Hepatic stellate cell (primary cell): Measurements from ENCODE around the gene EFCAB5.
"Not testable (repeated sequence)": the region's sequence is repeated elsewhere in the genome, so short reads cannot be mapped to it uniquely, and the experiment has no call there.

Experiments
- DNase-seq: peaks from one replicate; pipeline ENCODE4 v3.0.0; 2011; ENCODE audit warnings: low spot score

Gene EFCAB5

DNA sequence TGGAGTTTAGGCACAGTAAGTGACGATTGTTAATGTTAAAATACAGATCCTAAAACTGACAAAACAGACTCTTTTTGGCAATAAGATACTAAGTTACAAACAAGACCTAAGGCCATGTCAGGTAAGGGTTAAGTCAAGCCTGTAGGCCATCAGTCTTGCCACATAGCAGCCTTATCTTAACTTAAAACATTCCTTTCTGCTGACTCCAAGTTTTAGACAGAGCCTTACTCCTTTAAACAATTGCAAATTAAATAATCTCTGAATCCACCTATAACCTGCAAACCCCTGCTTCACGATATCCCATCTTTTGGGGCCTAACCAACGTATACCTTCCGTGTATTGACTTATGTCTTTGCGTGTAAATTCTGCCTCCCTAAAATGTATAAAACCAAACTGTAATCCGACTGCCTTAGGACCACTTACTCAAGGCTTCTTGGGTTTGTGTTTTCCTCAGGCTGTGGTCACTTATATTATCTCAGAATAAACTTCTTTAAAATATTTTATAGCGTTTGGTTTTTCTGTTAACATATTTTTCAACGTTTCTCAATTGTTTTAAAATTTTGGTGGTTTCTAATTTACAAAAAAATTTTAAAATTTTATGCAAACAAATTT, 64.4 kb downstream of the EFCAB5 start:
- peak; percentile 8 for DNase-seq

DNA sequence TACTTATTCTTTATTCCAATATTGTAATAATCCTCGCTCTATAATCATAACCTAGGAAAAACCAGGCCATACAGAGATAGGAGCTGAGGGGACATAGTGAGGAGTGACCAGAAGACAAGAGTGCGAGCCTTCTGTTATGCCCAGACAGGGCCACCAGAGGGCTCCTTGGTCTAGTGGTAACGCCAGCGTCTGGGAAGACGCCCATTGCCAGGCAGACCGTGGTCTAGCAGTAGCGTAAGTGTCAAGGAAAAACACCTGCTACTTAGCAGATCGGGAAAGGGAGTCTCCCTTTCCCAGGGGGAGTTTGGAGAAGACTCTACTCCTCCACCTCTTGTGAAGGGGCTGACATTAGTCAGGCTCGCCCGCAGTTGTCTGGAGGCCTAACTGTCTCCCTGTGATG, 70.5 kb downstream of the EFCAB5 start:
- not testable (repeated sequence) for DNase-seq

DNA sequence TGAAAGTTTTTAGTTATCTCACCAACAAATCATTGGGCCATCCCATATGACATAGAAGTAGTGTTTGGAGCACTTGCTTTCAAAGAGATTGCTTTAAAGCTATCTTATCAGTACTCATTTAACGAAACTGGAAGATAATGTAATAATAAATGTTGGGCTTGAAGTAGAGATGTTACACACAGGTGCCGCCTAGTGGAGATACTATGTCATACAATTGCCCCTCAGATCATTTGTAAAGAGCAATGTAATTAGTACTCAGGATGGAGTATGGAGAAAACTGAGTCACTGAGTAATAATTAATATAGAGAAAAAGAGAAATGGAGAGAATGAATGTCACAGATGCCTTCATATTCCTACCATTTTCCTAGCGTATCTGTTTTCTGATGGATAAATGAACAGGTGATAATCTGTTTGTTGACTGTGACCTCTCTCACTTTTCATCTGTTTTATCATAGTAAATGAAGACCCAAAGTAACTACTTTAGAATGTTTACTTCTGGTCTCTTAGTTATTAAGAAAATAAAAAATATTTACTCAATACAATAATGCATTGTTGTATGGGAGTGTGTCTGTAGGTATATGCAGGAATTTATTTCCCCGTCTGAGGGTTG, 80.4 kb downstream of the EFCAB5 start:
- peak; percentile 11 for DNase-seq

DNA sequence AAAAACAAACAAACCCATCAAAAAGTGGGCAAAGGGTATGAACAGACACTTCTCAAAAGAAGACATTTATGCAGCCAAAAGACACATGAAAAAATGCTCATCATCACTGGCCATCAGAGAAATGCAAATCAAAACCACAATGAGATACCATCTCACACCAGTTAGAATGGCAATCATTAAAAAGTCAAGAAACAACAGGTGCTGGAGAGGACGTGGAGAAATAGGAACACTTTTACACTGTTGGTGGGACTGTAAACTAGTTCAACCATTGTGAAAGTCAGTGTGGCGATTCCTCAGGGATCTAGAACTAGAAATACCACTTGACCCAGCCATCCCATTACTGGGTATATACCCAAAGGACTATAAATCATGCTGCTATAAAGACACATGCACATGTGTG, 83.9 kb downstream of the EFCAB5 start:
- not testable (repeated sequence) for DNase-seq

DNA sequence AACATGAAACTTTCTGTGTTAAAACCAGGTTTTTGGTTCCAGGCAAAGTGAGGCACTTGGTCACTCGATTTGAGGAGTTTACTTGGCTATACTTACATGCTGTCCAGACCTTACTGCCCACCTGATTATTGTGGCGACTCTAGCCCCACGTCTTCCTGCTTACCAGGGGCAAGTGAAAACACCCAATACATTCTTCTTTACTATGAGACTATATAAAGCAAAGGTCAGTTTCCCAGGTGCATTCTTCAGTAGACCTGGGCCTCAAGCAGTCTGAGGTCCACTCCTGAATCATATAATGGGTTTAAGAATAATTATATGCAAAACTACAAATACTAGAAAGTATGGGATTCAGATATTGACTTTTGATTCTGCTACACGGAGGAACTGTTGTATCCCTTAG, 86.2 kb downstream of the EFCAB5 start:
- no peak for DNase-seq

DNA sequence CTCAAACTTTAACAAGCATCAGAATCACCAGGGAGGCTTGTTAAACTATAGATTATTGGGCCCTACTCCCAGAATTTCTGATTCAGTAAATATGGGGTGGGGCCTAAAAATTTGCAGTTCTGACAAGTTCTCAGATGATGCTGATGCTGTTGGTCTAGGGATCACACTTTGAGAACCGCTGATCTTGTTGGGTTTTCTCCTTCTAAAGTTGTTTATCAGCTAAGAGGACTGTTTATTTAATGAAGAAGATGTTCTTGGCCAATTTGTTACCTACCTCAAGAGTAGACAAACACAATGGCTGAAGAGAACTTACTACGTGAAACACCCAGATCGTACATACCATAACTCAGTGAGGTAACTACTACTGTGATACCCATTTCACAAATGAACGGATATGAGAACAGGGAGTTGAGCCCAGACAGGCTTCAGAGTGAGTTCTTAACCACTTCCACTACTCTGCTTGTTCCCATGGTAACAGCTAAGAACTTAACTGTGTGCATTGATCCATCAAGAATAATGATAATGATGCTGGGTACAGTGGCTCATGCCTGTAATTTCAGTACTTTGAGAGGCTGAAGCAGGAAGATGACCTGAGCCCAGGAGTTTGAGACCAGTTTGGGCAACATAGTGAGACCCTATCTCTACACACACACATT, 89.9 kb downstream of the EFCAB5 start:
- DNase-seq = no peak

DNA sequence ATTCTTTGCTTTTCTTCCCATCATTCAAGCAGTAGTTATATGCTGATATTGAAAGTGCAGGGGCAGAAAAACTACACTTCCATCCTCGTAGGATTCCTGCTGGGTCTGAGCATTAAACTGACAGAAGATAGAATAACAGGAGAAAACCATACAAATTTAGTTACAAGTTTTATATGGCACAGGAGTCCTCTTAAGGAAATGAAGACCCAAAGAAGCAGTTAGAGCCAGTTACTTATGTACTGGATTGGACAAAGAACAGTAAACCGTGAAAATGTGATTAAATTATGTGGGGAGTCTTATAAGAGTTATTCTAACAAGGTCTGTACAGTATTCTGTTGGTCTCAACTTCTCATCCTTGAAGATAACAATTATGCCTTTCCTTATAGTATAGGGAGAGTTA, 93.9 kb downstream of the EFCAB5 start:
- no peak for DNase-seq

DNA sequence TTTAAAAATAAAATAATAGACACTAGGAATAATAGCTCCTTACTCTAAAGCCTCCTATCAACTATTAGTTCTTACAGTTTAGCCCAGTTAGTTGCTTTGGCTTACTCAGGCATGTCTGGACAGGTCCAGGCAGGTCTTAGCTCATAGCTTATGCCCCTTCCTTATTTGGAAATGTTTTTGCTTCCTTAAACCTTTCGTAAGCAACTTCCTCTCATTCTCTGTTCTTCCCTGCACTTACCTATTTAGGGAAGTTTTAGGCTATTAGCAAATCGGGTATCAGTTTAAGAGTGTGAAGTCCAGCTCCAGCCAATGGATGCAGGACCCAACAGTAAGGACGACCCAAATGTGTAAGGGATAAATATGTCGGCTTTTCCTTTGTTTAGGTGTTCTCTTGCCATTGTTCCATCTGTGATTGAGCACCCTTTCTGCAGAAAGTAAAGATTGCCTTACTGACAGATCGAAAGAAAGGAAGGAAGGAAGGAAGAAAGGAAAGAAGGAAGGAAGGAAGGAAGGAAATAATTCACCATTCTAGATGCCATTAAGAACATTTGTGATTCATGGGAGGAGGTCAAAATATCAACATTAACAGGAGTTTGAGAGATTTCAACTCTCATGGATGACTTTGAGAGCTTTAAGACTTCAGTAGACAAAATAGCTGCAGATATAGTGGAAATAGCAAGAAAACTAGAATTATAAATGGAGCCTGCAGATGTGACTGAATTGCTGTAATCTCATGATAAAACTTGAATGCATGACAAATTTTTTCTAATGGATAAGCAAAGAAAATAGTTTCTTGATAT, 99.5 kb downstream of the EFCAB5 start:
- not testable (repeated sequence) for DNase-seq

DNA sequence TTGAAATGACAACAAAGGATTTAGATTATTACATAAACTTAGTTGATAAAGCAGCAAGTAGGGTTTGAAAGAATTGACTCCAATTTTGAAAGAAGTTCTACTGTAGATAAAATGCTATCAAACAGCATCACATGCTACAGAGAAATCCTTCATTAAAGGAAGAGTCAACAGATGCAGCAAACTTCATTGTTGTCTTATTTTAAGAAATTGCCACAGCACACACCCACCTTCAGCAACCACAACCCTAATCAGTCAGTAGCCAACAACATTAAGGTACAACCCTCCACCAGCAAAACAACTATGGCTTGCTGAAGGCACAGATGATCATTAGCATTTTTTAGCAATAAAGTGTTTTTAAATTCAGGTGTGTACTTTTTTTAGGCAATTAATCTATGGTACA, 100.1 kb downstream of the EFCAB5 start:
- no peak for DNase-seq

DNA sequence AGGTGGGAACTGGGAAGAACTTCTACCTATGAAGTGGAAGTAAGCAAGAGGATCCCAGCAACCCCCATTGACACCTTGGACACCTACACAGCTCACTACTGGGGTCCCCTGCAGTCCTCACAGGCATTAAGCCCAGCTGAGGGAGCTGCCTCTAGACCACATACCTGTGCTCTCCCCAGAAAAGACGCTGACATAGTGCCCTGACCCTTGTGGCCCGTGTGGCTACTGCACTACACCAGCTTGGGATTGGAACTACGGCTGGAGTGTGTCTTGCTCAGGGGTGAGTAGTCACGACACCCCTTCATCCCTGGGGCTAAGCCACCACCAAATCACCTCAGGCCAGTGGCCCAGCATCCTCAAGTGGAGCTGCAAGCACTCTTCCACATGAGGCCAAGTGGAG, 120.9 kb downstream of the EFCAB5 start:
- no peak for DNase-seq

DNA sequence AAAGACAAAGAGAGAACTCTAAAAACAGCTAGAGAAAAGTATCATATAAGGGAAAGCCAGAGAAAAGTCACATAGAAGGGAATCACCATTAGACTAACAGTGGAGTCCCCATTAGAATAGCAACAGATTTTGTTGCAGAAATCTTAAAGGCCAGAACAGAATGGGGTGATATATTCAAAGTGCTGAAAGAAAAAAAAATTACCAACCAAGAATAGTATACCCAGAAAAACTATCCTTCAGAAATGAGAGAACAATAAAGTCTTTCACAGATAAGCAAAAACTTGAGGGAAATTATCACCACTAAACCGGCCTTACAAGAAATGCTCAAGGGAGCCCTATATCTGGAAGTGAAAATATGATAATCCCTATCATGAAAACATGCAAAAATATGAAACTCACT, 123.3 kb downstream of the EFCAB5 start:
- no peak for DNase-seq

DNA sequence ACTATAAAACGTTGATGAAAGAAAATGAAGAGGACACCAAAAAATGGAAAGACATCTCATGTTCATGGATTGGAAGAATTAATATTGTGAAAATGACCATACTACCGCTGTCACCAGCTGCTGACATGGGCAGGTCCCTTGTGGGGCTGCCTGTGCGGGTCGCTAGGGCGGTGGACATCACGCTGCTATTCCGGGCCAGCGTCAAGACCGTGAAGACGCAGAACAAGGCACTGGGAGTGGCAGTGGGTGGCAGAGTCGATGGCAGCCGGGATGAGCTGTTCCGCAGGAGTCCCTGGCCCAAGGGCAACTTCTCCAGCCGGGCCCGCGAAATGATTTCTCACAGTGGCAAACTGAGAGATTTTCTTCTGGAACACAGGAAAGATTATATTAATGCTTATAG, 127.0 kb downstream of the EFCAB5 start:
- DNase-seq = no peak

DNA sequence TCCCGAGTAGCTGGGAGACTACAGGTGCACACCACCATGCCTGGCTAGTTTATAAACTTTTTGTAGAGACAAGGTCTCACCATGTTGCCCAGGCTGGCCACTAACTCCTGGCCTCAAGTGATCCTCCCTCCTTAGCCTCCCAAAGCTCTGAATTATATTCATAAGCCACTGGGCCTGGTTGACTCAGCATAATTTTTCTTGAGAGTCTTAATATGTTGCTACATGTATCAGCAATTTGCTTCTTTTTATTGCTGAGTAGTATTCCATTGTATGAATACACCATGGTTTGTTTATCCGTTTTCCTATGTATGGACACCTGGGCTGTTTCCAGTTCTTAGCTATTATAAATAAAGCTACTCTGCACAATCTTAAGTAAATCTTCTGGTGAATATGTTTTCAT, 132.8 kb downstream of the EFCAB5 start:
- DNase-seq = no peak

DNA sequence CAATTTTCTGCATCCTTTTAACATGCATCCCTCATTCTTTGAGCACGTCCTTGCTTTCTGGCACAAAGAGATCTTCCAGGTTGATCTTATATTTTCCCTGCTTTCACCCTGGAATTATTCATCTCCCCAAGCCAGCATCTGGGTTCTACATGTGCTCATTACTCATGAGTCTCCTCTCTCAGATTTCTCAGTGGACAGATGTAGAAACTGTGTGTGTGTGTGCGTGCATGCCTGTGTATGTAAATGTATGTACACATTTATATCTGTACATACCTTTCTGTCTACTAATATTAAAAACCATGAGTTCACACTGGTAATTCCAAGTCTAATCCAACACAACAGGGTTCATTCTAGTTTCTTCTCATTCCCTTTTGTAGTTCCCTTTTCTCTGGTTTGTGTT, 133.3 kb downstream of the EFCAB5 start:
- DNase-seq = no peak

DNA sequence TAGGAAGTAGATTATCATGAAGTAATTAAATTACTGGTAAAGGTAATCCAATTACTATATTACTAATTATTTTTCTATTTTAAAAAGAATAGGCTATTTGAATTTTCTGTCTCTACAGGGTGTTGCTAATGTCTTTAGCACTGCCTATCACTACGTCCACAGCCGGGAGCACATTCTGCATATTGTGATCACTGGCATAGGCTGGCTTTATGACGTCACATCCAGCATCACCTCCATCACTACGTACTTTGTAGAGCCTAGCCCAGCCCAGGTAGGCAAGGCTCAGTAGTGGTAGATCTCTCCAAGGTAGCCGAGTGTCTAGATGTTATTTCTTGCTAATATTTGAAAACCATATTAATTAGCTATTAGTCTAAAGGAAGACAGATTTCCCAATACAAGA, 141.3 kb downstream of the EFCAB5 start:
- no peak for DNase-seq

DNA sequence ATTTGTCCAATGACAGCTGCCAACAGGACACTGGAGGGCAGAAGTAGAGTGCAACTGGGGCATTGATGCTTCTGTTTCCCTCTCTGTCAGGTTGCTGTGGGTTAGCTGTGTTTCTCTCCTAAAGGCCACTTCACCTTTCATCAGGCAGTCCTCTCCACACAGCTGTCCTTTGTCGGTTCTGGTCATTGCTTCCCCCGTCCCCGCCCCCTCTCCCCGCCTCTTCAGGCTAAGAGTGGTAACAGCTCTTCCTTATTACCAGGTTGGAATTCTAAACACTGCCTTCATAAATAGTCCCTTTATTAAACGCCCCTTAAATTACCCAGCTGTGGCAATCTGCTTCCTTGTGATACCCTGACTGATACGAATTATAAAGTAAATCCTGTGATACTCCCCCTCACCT, 143.4 kb downstream of the EFCAB5 start:
- DNase-seq = no peak

DNA sequence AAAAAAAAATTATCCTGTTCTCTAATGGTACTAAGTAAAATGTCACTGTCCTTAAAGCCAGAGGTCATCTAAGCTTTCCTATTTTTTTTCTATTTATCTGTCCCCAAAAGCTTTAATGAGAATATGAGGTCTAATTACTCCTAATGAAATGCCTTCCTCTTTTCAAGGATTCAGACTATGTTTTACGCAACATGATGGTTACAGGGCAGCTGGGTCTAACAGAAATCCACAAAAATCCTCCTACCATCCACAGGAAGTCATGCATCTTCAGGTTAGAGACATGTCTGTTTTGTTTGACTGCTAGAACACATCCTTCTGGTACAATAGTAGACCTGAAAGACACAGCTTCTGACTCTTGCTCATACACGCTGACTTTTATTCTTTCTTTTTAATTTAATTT, 145.5 kb downstream of the EFCAB5 start:
- no peak for DNase-seq

DNA sequence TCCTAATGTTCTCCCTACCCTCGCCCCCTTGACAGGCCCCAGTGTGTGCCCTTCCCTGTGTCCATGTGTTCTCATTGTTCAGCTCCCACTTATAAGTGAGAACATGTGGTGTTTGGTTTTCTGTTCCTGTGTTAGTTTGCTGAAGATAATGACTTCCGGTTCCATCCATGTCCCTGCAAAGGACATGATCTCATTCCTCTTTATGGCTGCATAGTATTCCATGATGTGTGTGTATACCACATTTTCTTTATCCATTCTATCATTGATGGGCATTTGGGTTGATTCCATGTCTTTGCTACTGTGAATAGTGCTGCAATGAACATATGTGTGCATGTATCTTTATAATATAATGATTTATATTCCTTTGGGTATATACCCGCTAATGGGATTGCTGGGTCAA, 146.0 kb downstream of the EFCAB5 start:
- DNase-seq = not testable (repeated sequence)

DNA sequence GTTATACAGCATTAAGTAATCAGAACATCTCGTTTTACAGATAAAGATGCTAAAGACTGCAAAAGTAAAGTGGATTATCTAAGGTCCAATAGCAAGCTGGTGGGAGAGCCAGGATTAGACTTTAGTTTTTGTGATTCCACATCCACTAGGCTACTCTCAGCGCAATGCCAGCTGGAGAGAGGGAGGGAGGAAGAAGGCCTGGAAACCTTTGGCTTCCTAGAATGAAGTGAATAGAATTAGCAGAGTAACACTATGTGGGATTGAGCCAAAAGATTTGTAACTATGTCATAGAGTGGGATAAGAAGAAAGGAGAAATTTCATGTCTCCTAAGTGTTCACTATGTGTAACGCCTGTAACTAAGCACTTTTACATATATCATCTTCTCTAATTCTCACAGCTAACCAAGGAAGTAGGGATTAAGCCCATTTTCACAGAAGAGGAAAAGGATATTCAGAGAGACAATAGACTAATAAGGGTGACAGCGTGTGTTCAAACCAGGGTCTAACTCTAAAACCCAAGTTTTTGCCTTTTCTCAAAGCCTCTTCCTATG, 149.8 kb downstream of the EFCAB5 start:
- DNase-seq = no peak

DNA sequence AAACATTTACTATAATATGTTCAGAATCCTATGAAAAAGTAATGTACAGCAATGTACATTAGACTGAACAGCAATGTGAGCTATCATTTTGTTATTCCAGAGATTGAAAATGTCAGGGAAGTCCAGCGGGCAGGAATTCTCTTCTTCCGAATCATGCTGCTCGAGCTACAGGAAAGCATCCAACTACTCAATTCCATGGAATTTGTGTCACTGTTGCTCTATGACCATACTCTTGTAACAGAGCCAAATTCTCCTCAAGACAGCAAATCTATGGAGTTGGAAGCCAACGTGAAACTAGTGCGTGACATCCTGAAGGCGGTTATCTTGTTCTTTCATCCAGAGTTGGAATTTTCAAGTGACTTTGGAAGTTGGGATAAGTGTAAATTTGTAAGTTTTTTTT, 150.3 kb downstream of the EFCAB5 start:
- peak; percentile 56 for DNase-seq

DNA sequence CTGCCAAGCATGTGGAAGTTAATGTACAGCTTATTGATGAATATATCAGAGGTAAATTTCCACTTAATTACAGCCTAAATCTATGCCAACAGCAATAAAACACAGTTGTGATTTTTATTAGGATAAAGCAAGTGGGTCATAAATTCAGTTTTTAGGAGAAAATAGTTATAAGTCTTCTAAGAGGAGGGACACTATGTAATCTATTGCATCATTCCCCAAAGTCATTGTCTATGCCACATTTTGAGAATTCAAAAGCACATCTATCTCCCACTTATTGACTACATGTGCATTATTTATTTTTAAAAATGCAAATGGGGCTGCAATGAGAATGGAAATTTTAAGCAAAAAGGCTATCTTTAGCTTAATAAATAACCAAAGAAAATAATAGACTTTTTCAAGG, 151.5 kb downstream of the EFCAB5 start:
- DNase-seq = no peak

DNA sequence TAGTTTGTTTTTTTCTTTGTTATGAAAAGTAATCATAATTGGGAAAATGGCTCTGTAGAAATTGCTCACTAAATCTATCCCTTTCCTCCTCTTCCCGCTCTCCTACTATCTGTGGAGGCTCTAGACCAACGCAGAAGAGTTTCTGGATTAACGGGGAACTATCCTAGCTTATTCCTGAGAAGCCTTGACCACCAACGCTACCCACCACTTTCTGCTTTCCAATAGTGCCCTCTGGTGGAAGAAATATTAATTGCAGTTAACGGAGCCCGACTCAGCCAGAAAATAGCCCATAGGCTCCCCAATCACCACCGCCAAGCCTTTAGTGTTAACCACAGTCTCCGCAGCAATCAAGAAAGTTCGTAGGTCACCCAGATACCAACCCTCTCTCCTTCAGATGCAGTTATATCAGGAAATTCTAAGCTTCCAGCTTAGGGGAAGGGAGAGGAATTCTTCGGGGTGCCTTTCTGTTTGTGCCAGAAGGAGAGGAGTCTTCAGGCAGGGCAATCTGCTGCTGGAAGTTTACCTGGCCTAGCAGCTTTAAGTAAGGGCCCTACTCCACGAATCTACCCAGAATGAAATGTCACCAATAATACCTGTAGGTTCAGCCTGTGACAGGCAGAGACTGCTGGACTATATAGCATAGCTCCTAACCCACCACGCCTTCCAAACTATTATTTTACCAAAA, 152.2 kb downstream of the EFCAB5 start:
- DNase-seq = peak; percentile 69
